Measurements from ENCODE around the gene ABTB1. TPM values are rescaled to one million over a fixed set of nuclear protein-coding genes. Genes with fewer than 3 reads are reported as not detected.

Gene ABTB1
- total RNA-seq, 1 donor from 2014 or later: 47.5 TPM

DNA sequence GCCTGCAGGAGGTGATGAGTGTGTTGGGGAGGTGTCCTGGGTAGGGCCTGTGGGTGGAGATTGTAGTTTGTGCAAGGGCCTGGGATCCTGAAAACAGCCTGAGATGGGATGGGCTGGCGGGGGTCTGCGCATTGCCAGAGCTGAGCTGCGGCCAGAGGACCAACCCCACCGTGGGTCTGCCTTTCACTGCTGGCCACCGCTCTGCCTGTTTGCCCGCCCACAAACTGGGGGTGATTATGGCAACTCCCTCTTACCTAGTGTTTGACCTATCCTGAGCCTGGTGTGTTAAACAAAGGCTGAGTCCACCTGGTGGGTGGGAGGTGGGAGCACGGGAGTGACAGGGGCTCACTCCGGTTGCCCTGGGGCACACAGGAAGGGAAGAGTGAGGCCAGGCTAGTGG, 9.8 kb downstream of the ABTB1 start:
- ATAC-seq (no peak), DNase-seq (peak; percentile 46)
- Histone ChIP-seq H3K4me3 (no peak overlapping the region), H3K4me1 (no peaks in the 10 kb centered on the region), H3K27ac (no peak overlapping the region), H3K36me3 (peaks cover 7% of the 10 kb centered on the region), H3K9me3 (no peaks in the 10 kb centered on the region), H3K27me3 (no peaks in the 10 kb centered on the region)
- TF ChIP-seq, protein P1, sequence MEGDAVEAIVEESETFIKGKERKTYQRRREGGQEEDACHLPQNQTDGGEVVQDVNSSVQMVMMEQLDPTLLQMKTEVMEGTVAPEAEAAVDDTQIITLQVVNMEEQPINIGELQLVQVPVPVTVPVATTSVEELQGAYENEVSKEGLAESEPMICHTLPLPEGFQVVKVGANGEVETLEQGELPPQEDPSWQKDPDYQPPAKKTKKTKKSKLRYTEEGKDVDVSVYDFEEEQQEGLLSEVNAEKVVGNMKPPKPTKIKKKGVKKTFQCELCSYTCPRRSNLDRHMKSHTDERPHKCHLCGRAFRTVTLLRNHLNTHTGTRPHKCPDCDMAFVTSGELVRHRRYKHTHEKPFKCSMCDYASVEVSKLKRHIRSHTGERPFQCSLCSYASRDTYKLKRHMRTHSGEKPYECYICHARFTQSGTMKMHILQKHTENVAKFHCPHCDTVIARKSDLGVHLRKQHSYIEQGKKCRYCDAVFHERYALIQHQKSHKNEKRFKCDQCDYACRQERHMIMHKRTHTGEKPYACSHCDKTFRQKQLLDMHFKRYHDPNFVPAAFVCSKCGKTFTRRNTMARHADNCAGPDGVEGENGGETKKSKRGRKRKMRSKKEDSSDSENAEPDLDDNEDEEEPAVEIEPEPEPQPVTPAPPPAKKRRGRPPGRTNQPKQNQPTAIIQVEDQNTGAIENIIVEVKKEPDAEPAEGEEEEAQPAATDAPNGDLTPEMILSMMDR (IDR thresholded peaks at IDR 0.05): no peak
- intact Hi-C loops (cut with DNase I): loop anchor here (10.0 kb wide), 1 partner anchor 142 kb away; the partner anchor contains the start of gene MGLL

DNA sequence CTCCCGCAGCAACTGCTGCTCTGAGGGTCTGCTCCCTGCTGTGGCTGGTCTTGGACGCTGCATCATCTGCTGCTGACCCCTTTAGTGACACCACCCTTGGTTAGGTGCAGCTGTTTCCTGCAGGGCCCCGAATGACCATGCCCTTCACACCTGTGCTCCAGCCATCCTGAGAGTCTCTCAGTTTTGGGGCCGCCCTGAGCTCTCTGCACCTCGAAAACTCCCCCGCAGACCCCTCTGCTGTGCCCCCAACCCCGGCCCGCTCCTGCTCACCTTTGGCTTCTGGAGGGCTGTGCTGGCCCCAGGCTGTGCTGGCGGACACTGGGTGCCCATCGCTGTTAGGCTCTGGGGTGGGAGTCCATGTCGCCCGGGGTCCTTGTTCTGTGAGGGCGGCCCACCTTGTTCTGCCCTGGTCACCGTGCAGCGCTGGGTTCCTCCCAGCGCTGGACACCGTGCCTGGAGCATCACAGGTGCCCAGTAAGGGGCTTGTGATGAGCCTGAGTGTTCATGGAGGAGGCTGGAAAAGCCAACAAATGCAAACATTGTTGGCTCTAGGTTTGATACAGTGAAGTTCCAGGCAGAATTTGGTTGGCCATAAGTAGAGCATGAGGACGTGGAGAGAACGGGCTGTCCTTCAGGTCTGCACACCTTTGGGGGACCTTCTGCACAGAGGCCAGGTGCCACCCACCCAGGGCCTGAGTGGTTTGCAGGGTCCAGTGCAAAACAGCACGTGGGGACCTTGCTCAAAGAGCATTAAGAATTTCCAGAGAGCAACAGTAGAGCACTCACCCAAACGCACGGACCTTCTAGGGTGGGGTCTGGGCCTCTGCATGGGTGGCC, 12.3 kb downstream of the ABTB1 start:
- peak; percentile 15 for ATAC-seq

DNA sequence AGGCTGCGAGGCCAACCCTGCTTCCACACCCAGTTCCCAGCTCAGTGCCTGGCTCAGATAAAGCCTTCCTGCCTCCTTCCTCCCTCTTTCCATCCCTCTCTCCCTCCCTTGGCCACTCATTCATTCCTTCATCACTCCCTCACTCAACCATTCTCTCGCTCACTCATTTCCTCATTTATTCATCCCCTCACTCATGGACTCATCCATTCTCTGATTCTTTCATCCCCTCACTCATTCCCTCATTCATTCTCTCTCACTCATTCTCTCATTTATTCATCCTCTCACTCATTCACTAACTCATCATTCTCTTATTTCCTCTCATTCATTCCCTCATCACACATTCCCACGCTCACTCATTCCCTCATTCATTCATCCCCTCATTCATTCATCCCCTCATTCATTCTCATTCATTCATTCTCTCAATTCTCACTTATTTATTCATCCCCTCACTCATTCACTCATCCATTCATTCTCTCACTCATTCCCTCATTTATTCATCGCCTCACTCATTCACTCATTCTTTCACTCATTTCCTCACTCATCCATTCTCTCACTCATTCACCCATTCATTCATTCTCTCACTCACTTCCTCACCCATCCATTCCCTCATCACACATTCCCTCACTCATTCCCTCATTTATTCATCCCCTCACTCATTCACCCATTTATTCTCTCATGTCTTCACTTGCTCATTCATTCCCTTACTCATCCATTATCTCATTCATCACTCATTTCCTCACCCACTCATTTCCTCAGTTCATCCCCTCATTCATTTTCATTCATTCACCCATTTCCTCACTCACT, 13.2 kb downstream of the ABTB1 start:
- DNase-seq (no peak), ATAC-seq (no peak)
- TF ChIP-seq, protein P1 (IDR thresholded peaks at IDR 0.05): no peak
- Histone ChIP-seq H3K9me3 (no peaks in the 10 kb centered on the region), H3K36me3 (no peaks in the 10 kb centered on the region), H3K4me3 (no peak overlapping the region), H3K27me3 (no peaks in the 10 kb centered on the region), H3K4me1 (peaks cover 17% of the 10 kb centered on the region), H3K27ac (no peak overlapping the region)
- intact Hi-C loops (cut with DNase I): loop anchor here (10.0 kb wide), 1 partner anchor 139 kb away; the partner anchor contains the start of gene MGLL

More for the DNA sequence above, 12.3 kb downstream of the ABTB1 start:
- intact Hi-C loops (cut with DNase I): loop anchor here (10.0 kb wide), 1 partner anchor 140 kb away; the partner anchor contains the start of gene MGLL
- Histone ChIP-seq H3K4me3 (no peak overlapping the region), H3K9me3 (no peaks in the 10 kb centered on the region), H3K27ac (no peak overlapping the region), H3K27me3 (no peaks in the 10 kb centered on the region), H3K4me1 (peaks cover 9% of the 10 kb centered on the region), H3K36me3 (no peaks in the 10 kb centered on the region)
- TF ChIP-seq, protein P1 (IDR thresholded peaks at IDR 0.05): no peak
- peak; percentile 54 for DNase-seq

DNA sequence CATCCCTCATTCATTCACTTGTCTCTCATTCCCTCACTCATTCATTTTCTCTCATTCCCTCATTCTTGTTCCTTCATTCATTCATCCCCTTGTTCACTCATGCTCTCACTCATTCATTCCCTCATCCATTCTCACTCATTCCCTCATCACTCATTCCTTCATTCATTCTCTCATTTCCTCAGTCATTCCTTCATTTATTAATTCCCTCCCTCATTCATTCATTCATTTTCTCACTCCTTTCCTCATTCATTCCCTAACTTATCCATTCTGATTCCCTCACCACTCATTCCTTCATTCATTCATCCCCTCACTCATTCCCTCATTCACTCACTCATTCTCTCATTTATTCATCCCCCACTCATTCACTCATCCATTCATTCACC, 13.8 kb downstream of the ABTB1 start:
- TF ChIP-seq, protein P1 (IDR thresholded peaks at IDR 0.05): no peak
- peaks cover 1% of the 10 kb centered on the region for H3K36me3 ChIP-seq

DNA sequence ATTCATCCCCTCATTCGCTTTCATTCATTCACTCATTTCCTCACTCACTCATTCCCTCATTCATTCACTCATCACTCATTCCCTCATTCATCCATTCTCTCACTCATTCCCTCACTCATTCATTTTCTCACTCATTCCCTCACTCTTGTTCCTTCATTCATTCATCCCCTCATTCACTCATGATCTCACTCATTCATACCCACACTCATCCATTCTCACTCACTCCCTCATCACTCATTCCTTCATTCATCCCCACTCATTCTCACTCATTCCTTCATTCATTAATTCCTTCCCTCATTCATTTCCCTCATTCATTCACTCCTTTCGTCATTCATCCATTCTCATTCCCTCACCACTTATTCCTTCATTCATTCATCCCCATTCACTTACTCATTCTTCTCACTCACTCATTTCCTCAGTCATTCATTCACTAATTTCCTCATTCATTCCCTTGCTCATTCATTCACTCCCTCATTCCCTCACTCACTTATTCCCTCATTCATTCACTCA, 14.5 kb downstream of the ABTB1 start:
- Histone ChIP-seq H3K9me3 (no peaks in the 10 kb centered on the region), H3K27ac (no peak overlapping the region), H3K27me3 (no peaks in the 10 kb centered on the region), H3K36me3 (peaks cover 9% of the 10 kb centered on the region), H3K4me1 (peaks cover 20% of the 10 kb centered on the region), H3K4me3 (no peak overlapping the region)
- TF ChIP-seq, protein P1 (IDR thresholded peaks at IDR 0.05): no peak
- intact Hi-C loops (cut with DNase I): loop anchor here (10.0 kb wide), 1 partner anchor 138 kb away; the partner anchor contains the start of gene MGLL
- ATAC-seq: no peak
- DNase-seq: no peak

More for the DNA sequence above, 13.8 kb downstream of the ABTB1 start:
- Histone ChIP-seq H3K4me3 (no peak overlapping the region), H3K4me1 (peaks cover 20% of the 10 kb centered on the region), H3K27me3 (no peaks in the 10 kb centered on the region), H3K9me3 (no peaks in the 10 kb centered on the region), H3K27ac (no peak overlapping the region)
- ATAC-seq: no peak
- intact Hi-C loops (cut with DNase I): loop anchor here (10.0 kb wide), 1 partner anchor 138 kb away; the partner anchor contains the start of gene MGLL
- no peak for DNase-seq

All from upper lobe of right lung (tissue), 1 donor.